Measurements from ENCODE around the gene BPIFB2.

Gene BPIFB2

GRCh38 chr20:32983459-32984112 lies 23.9 kb upstream of the BPIFB2 start:
- no peak overlapping the region for H3K4me3 ChIP-seq
- no peak overlapping the region for H3K27ac ChIP-seq

- no peak overlapping the region for H3K27ac ChIP-seq
Observed at GRCh38 chr20:32984196-32984595, 23.3 kb upstream of the BPIFB2 start.

GRCh38 chr20:32984631-32985354 lies 22.7 kb upstream of the BPIFB2 start:
- H3K4me3 ChIP-seq, result no peak overlapping the region
- no peak overlapping the region for H3K27ac ChIP-seq

More at GRCh38 chr20:32984196-32984595, 23.3 kb upstream of the BPIFB2 start:
- no peak overlapping the region for H3K4me3 ChIP-seq

GRCh38 chr20:32985596-32985995 lies 21.9 kb upstream of the BPIFB2 start:
- Histone ChIP-seq H3K4me3 (no peak overlapping the region), H3K27ac (no peak overlapping the region)

GRCh38 chr20:32986331-32986966 lies 21.1 kb upstream of the BPIFB2 start:
- H3K27ac ChIP-seq, result no peak overlapping the region
- H3K4me3 ChIP-seq, result no peak overlapping the region

- no peak overlapping the region for H3K4me3 ChIP-seq
- no peak overlapping the region for H3K27ac ChIP-seq
Observed at GRCh38 chr20:32987044-32987825, 20.3 kb upstream of the BPIFB2 start.

GRCh38 chr20:32988008-32988407 lies 19.5 kb upstream of the BPIFB2 start:
- no peak overlapping the region for H3K27ac ChIP-seq
- H3K4me3 ChIP-seq, result no peak overlapping the region

- H3K4me3 ChIP-seq, result no peak overlapping the region
Observed at GRCh38 chr20:32989507-32990283, 17.8 kb upstream of the BPIFB2 start.

GRCh38 chr20:32990426-32990825 lies 17.1 kb upstream of the BPIFB2 start:
- H3K4me3 ChIP-seq, result no peak overlapping the region
- H3K27ac ChIP-seq, result no peak overlapping the region

More at GRCh38 chr20:32989507-32990283, 17.8 kb upstream of the BPIFB2 start:
- H3K27ac ChIP-seq, result no peak overlapping the region

- no peak overlapping the region for H3K27ac ChIP-seq
Observed at GRCh38 chr20:32991383-32991782, 16.1 kb upstream of the BPIFB2 start.

GRCh38 chr20:32991792-32992641 lies 15.5 kb upstream of the BPIFB2 start:
- no peak overlapping the region for H3K4me3 ChIP-seq
- H3K27ac ChIP-seq, result no peak overlapping the region

More at GRCh38 chr20:32991383-32991782, 16.1 kb upstream of the BPIFB2 start:
- no peak overlapping the region for H3K4me3 ChIP-seq

- no peak overlapping the region for H3K27ac ChIP-seq
- H3K4me3 ChIP-seq, result no peak overlapping the region
Observed at GRCh38 chr20:32993496-32994050, 13.9 kb upstream of the BPIFB2 start.

GRCh38 chr20:32995802-32996201 lies 11.7 kb upstream of the BPIFB2 start:
- H3K4me3 ChIP-seq, result no peak overlapping the region
- H3K27ac ChIP-seq, result no peak overlapping the region

GRCh38 chr20:32997431-32997830 lies 10.1 kb upstream of the BPIFB2 start:
- H3K4me3 ChIP-seq, result no peak overlapping the region
- no peak overlapping the region for H3K27ac ChIP-seq

GRCh38 chr20:32999603-33000250 lies 7.8 kb upstream of the BPIFB2 start:
- Histone ChIP-seq H3K4me3 (no peak overlapping the region), H3K27ac (peak overlapping the region in 2 of 21 experiments; percentile 5 to 29)

- Histone ChIP-seq H3K4me3 (no peak overlapping the region), H3K27ac (no peak overlapping the region)
Observed at GRCh38 chr20:33000802-33001466, 6.6 kb upstream of the BPIFB2 start.
